Hematopoietic multipotent progenitor cell treated with erythropoietin and hydrocortisone succinate and interleukin-3 and kit ligand, for 4 days (in vitro differentiated cells): ENCODE results near the gene LIN28B.
A peak's percentile ranks its signal among the peaks of the same experiment; 100 is the strongest.

ENCODE experiments used
- DNase-seq: peaks from one replicate; pipeline ENCODE4 v3.0.0-alpha.2; 2015

Gene LIN28B

DNA sequence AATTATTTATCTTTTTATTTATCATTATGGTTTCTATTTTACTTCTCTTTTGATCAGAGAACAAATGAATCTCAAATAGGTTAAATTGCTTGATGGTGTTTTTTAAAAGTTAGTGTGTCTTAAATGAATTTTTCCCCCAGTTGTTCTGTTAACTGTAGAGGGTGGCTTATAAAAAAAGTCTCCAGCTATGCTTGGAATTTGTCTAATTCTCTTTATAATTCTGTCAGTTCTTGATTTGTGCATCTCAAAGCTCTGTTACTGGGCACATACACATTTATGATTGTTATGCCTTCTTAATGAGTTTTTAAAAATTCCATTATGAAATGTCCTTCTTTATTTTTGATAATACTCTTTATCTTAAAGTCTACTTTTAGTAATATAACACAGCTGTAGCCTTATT, 58.0 kb downstream of the LIN28B start:
- no peak for DNase-seq

- DNase-seq = no peak
These were observed 58.6 kb downstream of the LIN28B start for GRCh38 chr6:105015482-105015881.

GRCh38 chr6:105019285-105019684, 62.4 kb downstream of the LIN28B start:
- DNase-seq = no peak

DNA sequence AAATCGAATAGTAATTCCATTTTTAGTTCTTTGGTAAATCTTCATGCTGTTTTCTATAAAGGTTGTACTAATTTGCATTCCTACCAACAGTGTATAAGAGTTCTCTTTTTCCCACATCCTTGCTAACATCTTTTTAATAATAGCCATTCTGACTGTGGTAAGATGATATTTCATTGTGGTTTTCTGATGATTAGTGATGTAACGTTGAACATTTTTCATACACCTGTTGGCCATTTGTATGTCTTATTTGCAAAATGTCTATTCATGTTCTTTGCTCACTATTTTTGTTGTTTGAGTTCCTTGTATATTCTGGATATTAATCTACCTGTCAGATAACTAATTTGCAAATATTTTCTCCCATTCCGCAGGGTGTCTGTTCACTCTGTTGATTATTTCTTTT, 64.5 kb downstream of the LIN28B start:
- no peak for DNase-seq

DNA sequence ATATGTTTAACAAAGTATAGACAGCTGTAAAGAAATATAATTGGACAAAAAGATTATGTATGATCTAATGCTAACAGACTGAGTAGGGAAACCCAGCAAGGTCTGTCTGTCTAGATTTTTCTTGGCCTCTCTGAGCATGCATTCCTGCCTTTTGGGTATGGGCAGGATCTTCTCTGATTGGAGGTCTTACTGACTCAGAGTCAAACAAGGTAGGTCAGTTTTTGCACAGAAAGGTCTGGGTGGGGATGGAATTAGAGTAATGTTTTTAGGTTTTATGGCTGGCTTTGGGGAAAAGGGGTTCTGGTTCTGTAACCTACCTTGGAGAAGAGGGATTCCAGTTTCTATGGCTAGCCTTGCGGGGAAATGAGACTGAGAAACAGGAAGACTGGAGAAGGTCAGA, 65.5 kb downstream of the LIN28B start:
- no peak for DNase-seq

DNA sequence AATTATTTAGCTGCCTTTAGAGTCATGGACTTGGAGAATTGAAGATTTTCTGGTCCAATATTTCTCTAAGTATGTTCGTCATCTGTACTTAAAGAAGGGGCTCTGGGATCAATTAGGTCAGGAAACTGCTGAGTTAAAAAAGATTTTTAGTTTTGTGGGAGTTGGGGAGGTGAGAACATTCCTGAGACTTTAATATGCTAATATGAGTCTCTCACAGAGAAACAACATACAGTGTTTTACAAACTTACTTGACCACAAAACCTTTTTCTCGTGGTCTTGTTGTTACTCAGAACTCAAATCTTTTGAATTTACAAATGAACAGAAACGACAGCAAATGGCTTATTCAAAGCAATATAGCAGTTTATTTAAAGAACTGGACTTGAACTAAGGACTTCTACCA, 67.9 kb downstream of the LIN28B start:
- no peak for DNase-seq

DNA sequence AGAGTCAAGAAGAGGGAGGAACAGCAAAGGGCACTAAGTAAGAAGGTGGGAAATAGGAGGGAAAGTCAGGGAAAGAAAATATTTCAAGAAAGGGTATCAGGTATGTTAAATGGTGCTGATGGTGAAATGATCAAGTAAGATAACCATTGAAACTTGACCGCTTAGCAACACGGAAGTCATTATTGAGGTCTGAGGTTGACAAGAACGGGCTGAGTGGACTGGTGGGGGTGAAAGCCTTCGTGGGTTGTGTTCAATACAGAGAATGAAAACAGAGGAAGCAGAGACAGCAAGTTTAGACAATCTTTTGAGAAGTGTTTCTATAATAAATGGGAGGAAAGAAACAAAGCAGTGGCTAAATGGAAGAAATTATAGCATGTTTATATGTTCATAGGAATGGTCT, 72.0 kb downstream of the LIN28B start:
- no peak for DNase-seq

GRCh38 chr6:105029581-105029980, 72.7 kb downstream of the LIN28B start:
- no peak for DNase-seq

- no peak for DNase-seq
These were observed 77.6 kb downstream of the LIN28B start for GRCh38 chr6:105034470-105034869.

DNA sequence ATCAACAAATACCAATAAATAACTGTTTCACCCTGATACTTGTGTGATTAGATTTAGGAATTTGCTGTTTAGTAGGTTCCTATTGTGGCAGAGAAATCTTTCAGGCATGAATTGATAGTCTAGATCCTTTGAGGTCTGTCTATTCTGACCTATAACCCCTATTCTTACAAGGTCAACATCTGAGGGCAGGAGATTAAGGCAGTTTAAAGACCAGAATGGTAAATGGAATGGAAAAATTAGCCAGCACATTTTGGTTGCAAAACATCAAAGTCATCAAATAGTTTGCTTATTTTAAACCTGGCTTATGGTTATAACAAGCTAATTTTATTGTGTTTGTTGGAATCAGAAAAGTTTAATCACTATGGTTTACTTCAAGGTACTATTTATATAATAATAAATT, 78.4 kb downstream of the LIN28B start:
- DNase-seq = no peak

DNA sequence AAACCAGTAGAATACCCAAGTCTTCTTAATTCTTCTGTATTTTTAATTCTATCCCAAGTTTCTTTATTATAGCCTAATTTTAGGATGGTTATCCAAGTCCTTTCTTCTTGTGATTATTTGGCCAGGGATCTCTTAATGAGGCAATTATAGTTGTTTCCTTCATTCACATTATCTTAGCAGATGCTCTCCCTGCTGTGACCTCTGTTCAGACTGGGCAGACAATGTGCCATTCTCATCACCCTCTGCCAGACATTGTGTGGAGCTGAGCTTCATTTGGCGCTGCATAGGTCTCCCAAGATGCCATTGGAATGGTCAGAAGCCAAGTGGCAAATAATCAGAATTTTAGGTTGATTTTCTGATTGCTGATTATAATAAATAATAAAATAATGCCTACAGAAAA, 79.4 kb downstream of the LIN28B start:
- DNase-seq = no peak

DNA sequence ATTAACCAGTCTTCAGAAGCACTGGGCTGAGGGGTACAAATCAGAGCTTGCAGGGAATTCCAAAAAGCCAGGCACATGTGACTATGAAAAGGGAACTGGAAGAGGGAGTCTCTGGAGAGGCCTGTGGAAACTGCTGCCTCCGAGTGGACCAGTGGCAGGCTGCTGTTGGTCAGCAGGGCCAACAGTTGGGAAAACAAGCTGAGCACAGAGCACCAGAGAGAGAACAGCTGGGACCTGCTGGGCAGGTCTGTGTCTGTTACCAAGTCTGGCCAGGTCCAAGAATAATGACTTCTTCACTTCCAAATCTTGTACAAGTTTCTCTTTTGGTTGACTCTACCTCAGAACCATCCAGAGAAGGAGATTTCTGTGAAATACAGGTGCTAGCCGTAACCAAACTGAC, 81.4 kb downstream of the LIN28B start:
- no peak for DNase-seq

- DNase-seq = no peak
These were observed 85.0 kb downstream of the LIN28B start for GRCh38 chr6:105041880-105042279.

DNA sequence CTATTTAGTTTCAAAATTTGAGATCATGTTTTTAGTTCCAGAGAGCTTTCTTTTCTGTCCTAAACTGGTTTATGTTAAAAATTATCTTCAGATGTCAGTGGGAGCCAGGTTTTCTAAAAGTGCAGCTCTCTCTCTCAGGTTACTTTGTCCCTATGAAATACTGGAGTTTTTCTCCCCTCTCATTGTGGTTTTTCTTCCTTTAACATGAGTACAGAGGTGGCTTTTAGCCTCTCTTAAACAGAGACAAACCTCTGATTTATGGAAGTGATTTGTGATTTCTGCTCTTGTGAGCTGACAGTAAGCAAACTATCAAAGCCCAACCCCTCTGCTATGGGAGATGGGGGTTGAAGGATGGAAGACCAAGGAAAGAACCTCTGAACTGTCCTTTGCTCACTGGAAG, 85.7 kb downstream of the LIN28B start:
- no peak for DNase-seq

DNA sequence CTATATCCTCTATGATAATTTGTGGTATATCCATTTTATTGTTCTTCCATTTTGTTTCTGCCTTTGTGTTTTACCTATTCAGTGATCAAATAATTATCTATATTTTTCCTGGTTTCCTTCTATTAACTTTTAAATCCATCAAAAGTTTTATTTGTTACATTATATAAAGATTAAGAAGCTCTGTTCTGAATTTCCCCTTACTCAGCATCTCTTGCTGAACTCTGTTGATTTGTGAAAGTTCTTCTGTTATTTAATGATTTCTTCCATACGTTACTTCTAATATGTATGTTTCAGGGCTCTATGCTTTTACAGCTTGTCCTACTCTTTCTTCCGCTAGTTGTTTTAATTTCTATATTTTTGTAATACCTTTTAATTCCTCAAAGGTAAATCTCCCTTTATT, 87.1 kb downstream of the LIN28B start:
- DNase-seq = no peak

- no peak for DNase-seq
These were observed 88.6 kb downstream of the LIN28B start for GRCh38 chr6:105045526-105045925.

- DNase-seq = no peak
These were observed 95.1 kb downstream of the LIN28B start for GRCh38 chr6:105051941-105052471.

- DNase-seq = no peak
These were observed 99.7 kb downstream of the LIN28B start for GRCh38 chr6:105056646-105057045.

- no peak for DNase-seq
These were observed 100.3 kb downstream of the LIN28B start for GRCh38 chr6:105057160-105057559.

GRCh38 chr6:105058316-105058715, 101.4 kb downstream of the LIN28B start:
- DNase-seq = no peak

DNA sequence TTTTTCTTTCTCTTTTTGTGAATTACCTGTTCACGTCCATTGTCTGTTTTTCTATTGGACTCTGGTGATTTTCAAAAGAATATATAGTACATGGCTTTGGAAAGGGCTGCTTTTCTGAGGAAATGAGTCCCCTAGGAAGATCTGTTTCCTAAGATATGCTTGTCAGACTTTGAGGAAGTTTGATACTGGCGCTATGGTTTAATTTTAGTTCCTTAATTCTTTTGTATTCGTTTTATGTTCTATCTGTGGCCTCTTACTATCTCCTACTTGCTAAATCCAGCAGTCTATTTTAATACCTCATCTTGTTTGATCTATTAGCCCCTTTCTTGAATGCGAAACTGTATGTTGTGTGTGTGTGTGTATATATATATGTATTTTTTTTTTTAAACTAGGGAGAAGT, 101.9 kb downstream of the LIN28B start:
- DNase-seq = peak; percentile 40

DNA sequence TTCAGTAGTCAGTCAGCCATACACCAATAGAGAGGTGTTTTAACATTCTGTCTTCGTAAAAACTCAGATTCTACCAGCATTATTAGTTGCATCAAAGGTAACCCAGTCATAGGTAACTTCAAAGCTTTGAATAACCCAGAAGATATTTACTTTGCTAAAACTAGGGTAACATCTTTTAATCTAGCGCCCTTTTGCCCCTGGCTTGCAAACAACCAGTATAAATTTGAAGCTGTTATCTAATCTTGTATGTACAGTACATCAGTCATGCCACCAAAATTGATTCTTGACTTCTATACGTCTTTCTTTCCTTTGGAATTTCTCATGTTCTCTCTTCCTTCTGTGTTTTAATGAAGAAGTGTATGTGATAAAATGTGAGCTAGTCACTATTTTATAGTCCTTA, 109.3 kb downstream of the LIN28B start:
- DNase-seq = no peak

DNA sequence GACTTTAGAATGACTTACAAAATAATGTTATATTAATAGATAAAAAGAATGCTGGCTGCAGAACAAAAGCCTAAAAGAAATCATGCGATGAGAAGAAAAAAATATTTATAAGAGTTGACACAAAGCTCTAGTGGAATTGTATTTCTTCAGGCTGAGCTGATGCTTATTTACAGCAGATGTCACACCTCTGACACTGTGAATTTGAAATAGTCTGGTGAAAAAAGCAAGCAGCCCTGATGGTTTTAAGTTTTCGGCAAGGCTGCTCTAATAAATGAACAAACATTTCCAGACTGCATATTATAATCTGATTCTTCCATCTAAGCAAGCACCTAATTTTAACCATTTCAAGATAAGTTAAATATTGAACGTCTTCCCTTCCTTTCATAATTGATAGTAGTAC, 109.9 kb downstream of the LIN28B start:
- no peak for DNase-seq

DNA sequence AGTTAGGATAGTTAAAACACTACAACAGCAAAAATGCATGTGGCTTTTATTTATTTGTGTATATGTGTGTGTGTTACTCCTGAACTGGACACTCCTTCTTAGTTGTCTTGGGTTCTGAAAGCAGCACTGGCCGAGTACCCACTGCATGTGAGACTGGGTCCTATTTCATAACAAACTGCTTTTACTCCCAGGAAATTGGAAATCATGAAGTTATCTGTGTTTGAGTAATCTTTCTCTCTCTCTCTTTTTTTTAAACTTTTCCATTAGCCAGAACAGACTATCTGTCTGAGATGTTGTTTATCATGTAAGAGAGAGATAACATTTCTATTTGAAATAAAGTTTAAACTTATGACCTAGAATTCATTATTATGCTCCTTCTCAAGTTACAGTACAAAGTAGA, 110.4 kb downstream of the LIN28B start:
- DNase-seq = no peak

- DNase-seq = no peak
These were observed 111.5 kb downstream of the LIN28B start for GRCh38 chr6:105068407-105068806.
